NCI-H2171 (cell line): ENCODE results near the gene KLC1.

Experiments
- DNase-seq: peaks from one replicate; lab custom pipeline; 2025; lab: John Stamatoyannopoulos, UW

KLC1 gene

GRCh38 chr14:103721334-103722120 lies 92.5 kb downstream of the KLC1 start:
- no peak for DNase-seq

GRCh38 chr14:103723748-103724081 lies 94.7 kb downstream of the KLC1 start:
- no peak for DNase-seq

DNA sequence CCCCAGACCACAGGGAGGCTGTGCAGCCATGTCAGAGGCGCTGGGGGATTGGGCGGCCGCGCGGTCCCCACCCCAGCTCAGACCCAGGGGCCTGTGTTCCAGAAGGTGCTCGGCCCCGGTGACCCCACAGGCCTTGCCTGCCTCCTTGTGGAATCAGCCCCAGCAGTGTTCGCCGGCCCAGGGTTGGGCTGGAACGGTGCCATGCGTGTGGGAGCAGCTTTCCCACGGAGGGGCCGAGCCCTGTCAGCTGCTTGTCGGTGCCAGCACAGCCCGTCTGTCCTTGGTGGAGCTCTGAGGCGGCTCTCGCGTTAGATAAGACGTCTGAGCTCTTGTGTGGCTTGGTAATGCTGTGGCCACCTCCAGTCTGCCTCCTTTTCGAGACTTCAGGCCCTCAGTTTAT lies 95.1 kb downstream of the KLC1 start:
- DNase-seq: no peak

DNA sequence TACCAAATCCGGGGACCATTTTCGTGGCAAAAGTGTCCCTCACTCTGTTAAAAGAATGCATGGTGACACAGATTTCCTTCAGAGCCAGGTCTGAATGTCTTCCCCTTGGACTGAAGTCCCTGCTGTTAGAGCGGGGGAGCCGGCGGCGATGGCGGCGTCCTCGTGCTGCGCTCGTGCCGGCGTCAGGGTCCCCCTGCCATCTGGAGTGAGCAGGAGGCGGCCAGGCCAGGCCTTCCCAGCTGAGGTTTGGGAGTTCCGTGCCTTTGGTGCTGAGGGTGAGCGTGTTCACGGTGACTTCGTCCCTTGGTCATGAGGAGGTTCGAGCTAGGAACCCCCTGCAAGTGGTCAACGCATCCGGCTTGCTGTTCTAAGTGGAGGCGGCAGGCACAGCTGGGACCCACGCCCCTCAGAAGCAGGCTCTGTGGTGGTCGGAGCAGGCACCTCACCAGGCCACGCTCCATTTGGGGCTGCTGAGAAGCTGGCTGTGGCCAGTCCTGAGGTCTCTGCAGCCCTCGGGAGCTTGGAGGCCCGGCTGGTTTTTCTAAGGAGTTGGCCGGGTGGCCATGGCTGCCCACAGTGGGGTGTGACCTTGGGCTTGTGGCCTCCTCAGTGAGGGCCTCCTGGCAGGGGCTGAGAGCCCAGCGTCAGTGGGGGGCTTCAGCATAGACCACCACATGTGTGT lies 96.1 kb downstream of the KLC1 start:
- DNase-seq: no peak

- DNase-seq: no peak
Observed at GRCh38 chr14:103725739-103726395, 96.9 kb downstream of the KLC1 start.

DNA sequence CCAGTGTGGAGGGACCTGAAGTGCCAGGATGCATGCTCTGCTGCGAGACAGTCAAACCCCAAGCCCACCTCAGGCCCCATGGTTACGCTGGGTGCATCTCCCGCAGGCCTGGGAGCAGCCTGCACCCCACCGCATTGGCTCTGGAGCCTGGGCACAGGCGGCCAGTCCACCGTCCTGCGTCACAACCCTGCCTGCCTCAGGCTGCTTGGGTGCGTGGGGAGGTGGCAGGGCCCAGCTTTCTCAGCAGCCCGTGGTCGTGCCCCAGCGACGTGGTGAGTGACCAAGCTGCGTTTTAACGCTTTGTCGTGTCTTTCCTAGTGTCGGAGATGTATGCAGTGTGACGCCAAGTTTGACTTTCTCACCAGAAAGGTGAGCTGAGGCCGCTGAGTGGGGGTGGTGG lies 97.5 kb downstream of the KLC1 start:
- no peak for DNase-seq

DNA sequence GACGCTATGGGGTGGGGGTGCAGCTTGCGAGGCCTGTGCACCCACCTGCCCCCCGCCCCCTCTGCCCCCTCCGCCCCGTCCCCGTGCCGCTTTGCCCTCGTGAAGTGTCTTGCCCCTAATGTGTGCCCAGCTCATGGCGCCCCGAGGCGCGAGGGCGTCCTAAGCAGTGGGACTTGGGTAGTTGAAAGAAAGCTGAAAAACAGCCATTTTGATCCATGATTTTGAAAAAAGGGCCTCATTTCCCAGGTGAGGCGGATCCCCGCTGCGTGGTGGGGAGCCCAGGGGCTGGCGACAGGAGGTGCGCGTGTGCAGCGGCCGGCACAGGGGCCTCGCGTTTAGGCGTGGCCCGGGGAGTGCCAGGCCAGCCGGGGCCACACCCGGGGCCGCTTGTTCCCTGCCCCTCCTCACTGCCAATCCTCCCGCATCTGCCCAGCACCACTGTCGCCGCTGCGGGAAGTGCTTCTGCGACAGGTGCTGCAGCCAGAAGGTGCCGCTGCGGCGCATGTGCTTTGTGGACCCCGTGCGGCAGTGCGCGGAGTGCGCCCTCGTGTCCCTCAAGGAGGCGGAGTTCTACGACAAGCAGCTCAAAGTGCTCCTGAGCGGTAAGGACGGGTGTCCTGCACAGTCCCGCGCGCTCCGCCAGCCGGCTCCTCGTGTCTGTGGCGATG lies 98.4 kb downstream of the KLC1 start:
- no peak for DNase-seq

GRCh38 chr14:103728141-103728540 lies 99.1 kb downstream of the KLC1 start:
- DNase-seq: no peak

DNA sequence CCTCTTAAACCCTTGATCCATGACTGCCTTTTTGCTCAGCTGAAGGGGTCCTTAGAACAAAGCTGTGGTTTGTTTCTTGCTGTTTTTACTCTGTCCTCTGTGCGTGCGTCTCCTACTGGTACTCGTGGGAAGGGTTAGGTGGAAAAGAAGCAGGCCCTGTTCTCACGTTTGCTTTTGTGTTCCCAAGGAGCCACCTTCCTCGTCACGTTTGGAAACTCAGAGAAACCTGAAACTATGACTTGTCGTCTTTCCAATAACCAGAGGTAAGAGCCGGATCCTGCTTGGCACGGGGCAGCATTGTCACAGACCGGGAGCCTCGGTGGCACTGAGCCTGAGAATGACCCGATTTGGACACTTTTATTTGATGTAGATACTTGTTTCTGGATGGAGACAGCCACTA lies 99.7 kb downstream of the KLC1 start:
- no peak for DNase-seq

DNA sequence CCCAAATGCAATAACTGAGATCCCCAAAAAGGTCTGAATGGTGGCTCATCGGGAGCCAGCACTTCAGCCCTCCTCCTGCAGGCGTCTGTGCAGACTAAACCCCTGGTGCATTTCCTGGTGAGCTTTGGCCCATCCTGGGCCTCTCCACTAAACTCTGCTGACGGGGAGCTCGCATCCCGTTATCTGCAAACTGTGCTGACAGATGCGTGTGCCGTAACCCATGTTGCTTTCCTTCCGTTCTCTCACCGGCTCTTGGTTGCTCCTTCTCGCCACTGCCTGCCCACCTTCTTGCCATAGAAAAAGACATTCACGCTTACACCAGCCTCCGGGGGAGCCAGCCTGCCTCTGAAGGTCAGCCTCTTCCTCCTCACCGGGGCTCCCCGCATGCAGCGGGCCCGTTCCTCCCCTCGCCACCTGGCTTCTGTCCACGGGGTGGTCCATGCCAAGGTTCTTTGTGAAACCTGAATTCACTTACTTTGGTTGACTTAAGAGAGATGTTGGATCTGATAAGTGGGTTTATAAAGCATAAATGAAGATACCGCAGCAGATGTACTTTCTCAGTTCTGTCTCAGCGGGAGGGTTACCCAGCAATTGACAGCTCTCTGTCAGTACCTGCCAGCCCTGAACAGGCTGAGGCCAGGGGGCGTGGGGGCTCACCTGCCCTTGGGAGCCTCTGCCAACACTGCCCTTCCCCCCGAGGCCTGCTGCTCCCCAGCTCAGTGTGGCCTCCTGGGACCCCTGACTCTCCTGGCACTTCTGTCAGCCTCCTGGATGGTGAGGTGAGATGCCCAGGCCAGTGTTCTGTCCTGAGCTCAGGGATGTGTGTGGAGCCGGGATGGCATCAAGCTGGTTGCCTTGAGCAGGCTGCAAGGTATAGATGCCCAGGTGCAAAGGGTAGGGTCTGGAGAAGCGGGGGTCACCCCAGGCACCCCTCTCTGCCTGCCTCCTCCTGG lies 100.8 kb downstream of the KLC1 start:
- DNase-seq: no peak

- DNase-seq: no peak
Observed at GRCh38 chr14:103730490-103731035, 101.6 kb downstream of the KLC1 start.

- DNase-seq: no peak
Observed at GRCh38 chr14:103731481-103731880, 102.5 kb downstream of the KLC1 start.

DNA sequence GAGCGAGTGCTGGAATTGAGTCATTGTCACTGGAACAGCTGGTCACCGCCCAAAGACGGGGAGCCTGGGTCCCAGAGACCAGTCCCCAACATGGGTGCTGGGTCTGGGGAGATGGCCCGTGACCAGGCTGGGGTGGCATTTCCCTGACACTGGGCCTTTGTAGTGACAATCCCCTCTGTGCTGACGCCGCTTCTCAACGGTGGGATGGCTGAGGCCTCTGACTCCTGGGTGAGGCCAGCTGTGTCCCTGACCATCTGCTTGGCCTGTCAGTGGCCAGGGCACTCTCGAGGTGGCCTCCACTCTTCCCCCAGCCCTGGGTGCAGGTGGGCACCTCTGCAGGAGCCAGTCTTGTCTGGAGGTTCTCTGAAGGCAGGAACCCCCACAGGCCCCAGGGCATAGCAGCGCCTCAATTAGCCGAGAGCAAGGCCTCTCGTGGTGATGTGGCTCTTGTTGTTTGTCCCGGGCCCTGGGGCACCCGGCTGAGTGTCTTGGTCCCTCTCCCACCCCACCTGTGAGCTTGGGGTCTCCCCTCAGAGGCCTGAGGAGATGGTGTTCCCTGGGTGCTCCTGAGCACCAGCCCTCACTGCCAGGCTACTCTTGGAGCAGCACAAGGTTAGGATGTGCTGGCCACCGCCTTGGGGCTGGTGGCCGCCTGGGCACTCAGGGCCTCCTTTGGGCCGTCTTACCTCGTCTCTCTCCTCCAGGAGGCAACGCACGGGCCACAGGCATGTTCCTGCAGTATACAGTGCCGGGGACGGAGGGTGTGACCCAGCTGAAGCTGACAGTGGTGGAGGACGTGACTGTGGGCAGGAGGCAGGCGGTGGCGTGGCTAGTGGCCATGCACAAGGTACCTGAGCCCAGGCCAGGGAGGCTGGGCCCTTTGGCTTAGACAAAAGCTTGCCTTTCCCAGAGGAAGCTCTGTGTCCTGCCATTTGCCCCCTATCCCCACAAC lies 103.2 kb downstream of the KLC1 start:
- DNase-seq: no peak

- no peak for DNase-seq
Observed at GRCh38 chr14:103732868-103733620, 104.0 kb downstream of the KLC1 start.

- no peak for DNase-seq
Observed at GRCh38 chr14:103733651-103734050, 104.6 kb downstream of the KLC1 start.

- no peak for DNase-seq
Observed at GRCh38 chr14:103734081-103734888, 105.3 kb downstream of the KLC1 start.

GRCh38 chr14:103735022-103735421 lies 106.0 kb downstream of the KLC1 start:
- DNase-seq: no peak

DNA sequence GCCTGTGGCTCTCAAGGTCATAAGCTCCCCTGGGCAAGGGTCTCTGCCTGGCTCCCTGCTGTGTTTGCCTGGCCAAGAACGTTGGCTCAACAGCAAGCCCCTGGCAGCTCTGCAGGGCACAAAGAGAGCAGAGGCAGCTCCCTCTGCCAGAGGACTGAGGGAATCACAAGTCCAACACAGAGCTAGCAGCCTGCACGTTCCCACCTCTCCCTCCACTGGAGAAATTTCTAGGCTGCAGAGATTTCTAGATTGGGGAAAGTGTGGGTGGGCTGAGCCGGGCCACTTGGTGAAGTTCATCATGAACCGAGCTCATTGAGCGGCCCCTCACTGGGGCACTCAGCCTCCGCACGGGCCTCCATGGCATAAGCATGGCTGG lies 106.4 kb downstream of the KLC1 start:
- no peak for DNase-seq
